GM12875 (cell line): Measurements from ENCODE around the gene MKI67.

Experiments
- H3K4me3 ChIP-seq: one replicate; pipeline ENCODE4 v1.5.1; 2011; ENCODE audit warnings: low read depth, low read length, control low read depth
- TF ChIP-seq, protein P1 (sequence below): IDR thresholded peaks from 2 replicates; pipeline ENCODE4 v1.5.1; 2011; ENCODE audit warnings: low read depth, mild to moderate bottlenecking, control low read depth, inconsistent platforms, low read length, moderate library complexity, borderline replicate concordance; ENCODE audit not compliant: insufficient read depth

MKI67 gene

DNA sequence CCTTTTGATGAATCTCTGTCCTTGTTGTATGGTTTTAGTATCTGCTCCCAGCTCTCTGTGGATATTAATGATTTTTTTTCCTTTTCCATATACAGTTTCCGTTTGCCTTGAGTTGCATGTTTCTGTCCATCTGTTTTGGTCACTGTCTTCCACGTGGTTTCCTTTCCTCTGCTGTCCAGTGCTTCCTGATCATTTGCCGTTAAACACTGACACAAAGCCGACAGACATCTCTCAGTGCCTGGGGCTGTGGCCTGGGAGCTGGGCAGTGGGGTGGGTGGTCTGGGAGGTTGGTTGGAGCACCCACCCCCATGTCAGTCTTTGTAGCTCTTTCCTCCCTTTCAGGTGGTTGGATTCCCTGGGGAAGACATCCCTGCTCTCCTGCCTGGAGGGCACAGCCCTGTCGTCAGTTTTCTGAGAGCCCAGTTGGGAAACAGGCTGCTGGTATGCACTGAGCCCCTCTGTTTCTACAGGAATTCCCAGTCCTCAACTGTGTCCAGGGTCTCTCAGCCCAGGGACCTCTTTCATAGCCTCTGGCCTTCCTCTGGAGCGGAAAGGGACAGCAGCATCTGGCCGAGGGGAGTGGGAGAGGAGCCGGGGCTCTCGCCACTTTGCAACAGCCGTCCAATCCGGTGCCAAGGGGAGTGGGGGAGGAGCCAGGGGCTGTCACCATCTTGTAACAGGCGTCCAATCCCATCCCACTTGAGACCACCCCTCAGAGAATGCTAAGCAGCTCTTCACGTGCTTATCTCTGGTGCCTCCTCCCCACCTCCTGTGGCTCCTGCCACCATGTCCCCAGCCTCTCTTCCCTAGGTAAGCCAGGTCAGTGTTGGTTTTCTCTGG, 26.7 kb upstream of the MKI67 start:
- H3K4me3 ChIP-seq, result no peak overlapping the region
- TF ChIP-seq, protein P1, sequence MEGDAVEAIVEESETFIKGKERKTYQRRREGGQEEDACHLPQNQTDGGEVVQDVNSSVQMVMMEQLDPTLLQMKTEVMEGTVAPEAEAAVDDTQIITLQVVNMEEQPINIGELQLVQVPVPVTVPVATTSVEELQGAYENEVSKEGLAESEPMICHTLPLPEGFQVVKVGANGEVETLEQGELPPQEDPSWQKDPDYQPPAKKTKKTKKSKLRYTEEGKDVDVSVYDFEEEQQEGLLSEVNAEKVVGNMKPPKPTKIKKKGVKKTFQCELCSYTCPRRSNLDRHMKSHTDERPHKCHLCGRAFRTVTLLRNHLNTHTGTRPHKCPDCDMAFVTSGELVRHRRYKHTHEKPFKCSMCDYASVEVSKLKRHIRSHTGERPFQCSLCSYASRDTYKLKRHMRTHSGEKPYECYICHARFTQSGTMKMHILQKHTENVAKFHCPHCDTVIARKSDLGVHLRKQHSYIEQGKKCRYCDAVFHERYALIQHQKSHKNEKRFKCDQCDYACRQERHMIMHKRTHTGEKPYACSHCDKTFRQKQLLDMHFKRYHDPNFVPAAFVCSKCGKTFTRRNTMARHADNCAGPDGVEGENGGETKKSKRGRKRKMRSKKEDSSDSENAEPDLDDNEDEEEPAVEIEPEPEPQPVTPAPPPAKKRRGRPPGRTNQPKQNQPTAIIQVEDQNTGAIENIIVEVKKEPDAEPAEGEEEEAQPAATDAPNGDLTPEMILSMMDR, result no peak

DNA sequence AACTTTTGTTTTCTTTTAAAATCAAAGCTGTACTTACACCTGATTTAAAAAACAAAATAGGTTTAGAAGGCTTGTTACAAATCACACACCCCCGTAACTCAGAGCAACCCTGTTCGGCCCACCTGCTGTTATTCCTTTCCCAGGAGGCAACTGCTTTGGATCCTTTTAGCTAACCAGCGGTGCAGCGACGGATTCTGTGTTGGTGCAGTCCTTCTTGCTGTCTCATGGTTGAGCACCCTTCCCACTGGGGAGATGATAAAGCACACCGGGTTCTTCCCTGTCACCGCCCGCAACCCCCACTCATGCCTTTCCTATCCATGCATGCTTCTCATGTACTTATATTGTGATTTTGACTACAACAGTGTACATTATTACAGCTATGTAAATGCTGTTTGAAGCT, 24.8 kb upstream of the MKI67 start:
- H3K4me3 ChIP-seq, result no peak overlapping the region
- TF ChIP-seq, protein P1, result no peak

DNA sequence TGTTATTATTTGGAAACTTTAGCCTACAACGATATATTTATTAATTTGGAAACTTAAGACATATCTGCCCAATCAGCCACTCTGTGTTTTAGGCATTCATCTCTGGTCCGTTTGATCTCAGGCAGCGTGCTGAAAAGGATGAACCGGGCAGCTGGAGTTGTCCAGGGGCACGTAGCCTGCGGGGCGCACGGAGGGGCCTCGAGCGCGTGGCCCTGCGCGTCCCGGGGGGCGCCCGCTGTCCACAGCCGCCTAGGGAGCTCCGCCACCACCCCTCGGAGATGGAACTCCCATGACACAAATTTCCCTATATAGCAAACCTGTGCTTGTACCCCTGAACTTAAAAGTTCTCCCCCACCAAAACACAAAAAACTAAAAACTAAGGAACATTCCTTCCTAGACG, 24.3 kb upstream of the MKI67 start:
- H3K4me3 ChIP-seq, result no peak overlapping the region
- TF ChIP-seq, protein P1, result no peak

DNA sequence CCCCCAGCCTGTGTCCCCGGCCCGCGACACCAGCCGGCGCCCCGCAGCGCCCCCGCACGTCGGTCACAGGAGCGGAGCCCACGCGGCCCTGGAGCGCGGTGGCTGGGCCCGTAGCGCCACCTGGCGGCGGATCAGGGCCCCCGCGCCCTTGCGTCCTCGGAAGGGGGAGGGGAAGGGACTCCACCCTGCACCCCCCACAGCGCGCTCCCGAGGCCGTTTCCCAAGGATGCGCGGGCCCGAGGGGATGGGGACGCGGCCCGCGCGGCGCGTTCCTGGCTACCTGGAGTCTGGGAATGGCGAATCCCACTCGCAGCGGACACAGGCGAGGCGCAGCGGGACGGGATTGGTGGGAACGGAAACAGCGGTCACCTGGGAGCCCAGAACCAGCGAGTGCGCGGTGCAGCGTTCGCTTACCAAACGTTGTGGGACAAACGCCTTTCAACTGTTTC, 23.8 kb upstream of the MKI67 start:
- TF ChIP-seq, protein P1, result peak; percentile 97
- peak overlapping the region; percentile 61 for H3K4me3 ChIP-seq

DNA sequence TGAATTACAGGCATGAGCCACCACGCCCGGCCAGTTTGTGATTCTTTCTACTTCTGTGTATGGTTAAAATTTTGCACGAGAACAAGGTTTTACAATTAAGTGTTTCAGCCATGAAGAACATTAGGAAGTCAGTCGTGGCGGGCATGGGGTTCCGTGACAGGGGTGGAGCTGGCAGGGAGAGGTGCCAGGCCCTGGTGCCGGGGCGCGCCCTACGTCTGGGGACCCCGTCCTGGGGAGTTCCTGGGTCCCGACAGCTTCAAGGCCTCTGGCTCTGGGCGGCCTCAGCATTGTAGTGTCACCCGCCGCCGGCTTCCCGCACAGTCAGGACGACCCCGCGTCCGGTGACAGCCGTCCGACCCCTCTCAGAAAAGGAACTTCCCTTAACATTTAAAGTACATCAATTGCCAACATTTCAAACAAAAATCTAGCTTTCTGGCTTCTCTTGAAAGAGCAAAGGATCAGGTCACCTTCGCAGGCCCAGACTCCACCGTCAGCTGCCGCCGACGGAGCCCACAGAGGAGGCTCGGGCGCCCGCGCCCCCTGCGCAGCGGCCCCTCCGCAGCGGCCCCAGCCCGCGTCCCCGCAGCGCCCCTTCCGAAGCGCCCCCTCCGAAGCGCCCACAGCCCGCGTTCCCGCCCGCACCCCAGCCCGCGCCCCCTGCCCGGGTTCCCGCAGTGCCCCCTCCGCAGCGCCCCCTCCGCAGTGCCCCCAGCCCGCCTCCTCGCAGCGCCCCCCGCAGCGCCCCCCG, 23.2 kb upstream of the MKI67 start:
- no peak overlapping the region for H3K4me3 ChIP-seq
- TF ChIP-seq, protein P1, result no peak

DNA sequence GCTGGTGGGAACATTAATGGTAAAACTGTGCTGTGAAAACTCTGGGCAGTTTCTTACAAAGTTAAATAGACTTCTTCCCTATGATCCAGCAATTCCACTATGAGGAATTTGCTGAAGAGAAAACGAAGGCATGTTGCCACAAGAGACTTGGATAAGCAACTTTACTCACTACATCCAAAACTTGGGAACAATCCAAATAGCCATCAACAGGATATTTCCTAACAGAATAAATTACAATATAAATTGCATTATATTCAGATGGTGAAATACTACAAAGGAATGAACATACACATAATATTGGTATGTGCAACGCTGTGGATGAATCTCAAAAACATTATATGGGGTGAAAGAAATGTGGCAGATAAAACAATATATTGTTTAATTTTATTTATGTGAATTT, 21.4 kb upstream of the MKI67 start:
- no peak overlapping the region for H3K4me3 ChIP-seq
- TF ChIP-seq, protein P1, result no peak

DNA sequence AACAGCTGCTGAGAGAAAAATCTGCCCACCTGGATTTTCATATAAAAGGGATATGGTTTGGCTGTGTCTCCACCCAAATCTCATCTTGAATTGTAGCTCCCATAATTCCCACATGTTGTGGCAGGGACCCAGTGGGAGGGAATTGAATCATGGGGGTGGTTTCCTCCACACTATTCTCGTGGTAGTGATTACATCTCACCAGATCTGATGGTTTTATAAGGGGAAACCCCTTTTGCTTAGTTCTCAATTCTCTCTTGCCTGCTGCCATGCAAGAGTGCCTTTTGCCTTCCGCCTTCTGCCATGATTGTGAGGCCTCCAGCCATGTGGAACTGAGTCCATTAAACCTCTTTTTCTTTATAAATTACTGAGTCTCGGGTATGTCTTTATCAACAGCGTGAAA, 20.8 kb upstream of the MKI67 start:
- TF ChIP-seq, protein P1, result no peak
- H3K4me3 ChIP-seq, result no peak overlapping the region
